ENCODE results near the gene PRR30. TPM values are rescaled to one million over a fixed set of nuclear protein-coding genes. Genes with fewer than 3 reads are reported as not detected.

Gene PRR30
- total and polyA plus RNA-seq, 2 donors (not counting 3 experiments of a cell fraction or from before 2014, with no cell fraction given): not detected

- DNase-seq (ENCODE audit: low read depth, low spot score) (no peak), FAIRE-seq (no peak)
- Histone ChIP-seq H3K36me3 (ENCODE audit: control insufficient read depth in 2 of 2, extremely low read depth in 1 of 2, insufficient read depth in 2 of 2, low read length in 2 of 2) (no peaks in the 10 kb centered on the region), H3K9me3 (replicated peaks; ENCODE audit: control insufficient read depth, insufficient read depth, low read length) (no peaks in the 10 kb centered on the region), H3K4me1 (ENCODE audit: control insufficient read depth, extremely low read depth, insufficient read depth, low read length) (no peaks in the 10 kb centered on the region), H3K27ac (ENCODE audit: insufficient read depth, low read depth, low read length) (no peak overlapping the region), H3K9me1 (replicated peaks; ENCODE audit: control insufficient read depth, extremely low read depth, insufficient read depth, low read length) (no peaks in the 10 kb centered on the region), H3K79me2 (ENCODE audit: control insufficient read depth, insufficient read depth, low read length) (no peaks in the 10 kb centered on the region), H3K4me2 (ENCODE audit: insufficient read depth, low read length) (no peak overlapping the region), H3K27me3 (ENCODE audit: control insufficient read depth in 2 of 2, insufficient read depth in 2 of 2, low read length in 2 of 2) (no peaks in the 10 kb centered on the region), H2AFZ (ENCODE audit: low read depth, low read length) (no peak overlapping the region), H3K9ac (replicated peaks; ENCODE audit: extremely low read depth, insufficient read depth, low read length) (no peak overlapping the region), H3K4me3 (replicated peaks in 1 of 3; ENCODE audit: insufficient read depth in 1 of 3, low read depth in 1 of 3, low read length in 3 of 3) (no peak overlapping the region), H4K20me1 (replicated peaks; ENCODE audit: control insufficient read depth, extremely low read depth, insufficient read depth, low read length) (no peaks in the 10 kb centered on the region)
- POLR2A ChIA-PET: no interaction called here
- dilution Hi-C loops (cut with MboI; ENCODE audit: extremely low pct_ligation_motif_present, low sequenced_read_pairs): no loop called here
- intact Hi-C loops (cut with micrococcal nuclease): no loop called here
- no peak for TF ChIP-seq POLR2A (IDR thresholded peaks at IDR 0.05; ENCODE audit: low read depth, low read length)
- no peak for TF ChIP-seq GATA2 (IDR thresholded peaks at IDR 0.05; ENCODE audit: insufficient read depth, insufficient read length, low read depth, low read length)
- no peak for TF ChIP-seq MYC (IDR thresholded peaks at IDR 0.05; ENCODE audit: low read depth, low read length)
- no peak for TF ChIP-seq POLR2AphosphoS5 (IDR thresholded peaks at IDR 0.05; ENCODE audit: insufficient read depth, low read depth, low read length)
- no peak for TF ChIP-seq MAX (IDR thresholded peaks at IDR 0.05; ENCODE audit: insufficient read depth, insufficient read length)
- TF ChIP-seq EZH2 (IDR thresholded peaks at IDR 0.05; ENCODE audit: borderline replicate concordance, low read depth, low read length, severe bottlenecking): no peak
- no peak for TF ChIP-seq CTCF (IDR thresholded peaks at IDR 0.05; ENCODE audit: extremely low read depth in 1 of 2, insufficient read depth in 1 of 2, low read depth in 1 of 2, low read length in 2 of 2)
- TF ChIP-seq JUN (IDR thresholded peaks at IDR 0.05; ENCODE audit: borderline replicate concordance, insufficient read depth, insufficient read length, low read depth): no peak
- no peak for TF ChIP-seq FOS (IDR thresholded peaks at IDR 0.05; ENCODE audit: borderline replicate concordance, insufficient read depth, low read length)
- no TSS peak for BruUV-seq (replicated peaks)
- CTCF ChIA-PET: interaction anchor here (0.7 to 2.0 kb wide), 9 partner anchors 8 to 195 kb away, joined by 3 to 10 read pairs (median 4); no protein-coding TSS in a partner anchor
Measured at GRCh38 chr2:27108221-27108620, 31.0 kb downstream of the PRR30 start.

All from endothelial cell of umbilical vein (primary cell).